ENCODE data around the gene TRAPPC10. TPM values are rescaled to one million over a fixed set of nuclear protein-coding genes. Genes with fewer than 3 reads are reported as not detected.

Gene TRAPPC10
- total RNA-seq, 4 donors from 2014 or later, result 17.9 to 32.9 (median 23.1) TPM

GRCh38 chr21:44057960-44058651 lies 46.0 kb downstream of the TRAPPC10 start:
- no peak for TF ChIP-seq CTCF (IDR thresholded peaks at IDR 0.05 in 4 of 5, conservative IDR thresholded peaks at IDR 0.05 in 1 of 5)
- no peak for TF ChIP-seq POLR2A (IDR thresholded peaks at IDR 0.05)
- in situ Hi-C loops (cut with MboI; ENCODE audit: low sequenced_read_pairs in 4 of 4), result no loop called here
- intact Hi-C loops (cut with DNase I; ENCODE audit: low total_unique reads), result no loop called here
- Histone ChIP-seq H3K27ac (no peak overlapping the region), H3K36me3 (peaks cover 0 to 42% of the 10 kb centered on the region in 2 donors), H3K9me3 (no peaks in the 10 kb centered on the region), H3K27me3 (no peaks in the 10 kb centered on the region), H3K4me3 (no peak overlapping the region), H3K4me1 (peaks cover 13 to 14% of the 10 kb centered on the region in 2 donors)
- DNase-seq, result no peak
- ATAC-seq, result no peak

GRCh38 chr21:44058652-44058964 lies 46.5 kb downstream of the TRAPPC10 start:
- no peaks in the 10 kb centered on the region for H3K27me3 ChIP-seq
- H3K4me3 ChIP-seq, result no peak overlapping the region
- intact Hi-C loops (cut with DNase I; ENCODE audit: low total_unique reads) (no loop called here), in situ Hi-C loops (cut with MboI; ENCODE audit: low sequenced_read_pairs in 4 of 4) (no loop called here)
- H3K9me3 ChIP-seq, result no peaks in the 10 kb centered on the region
- peaks cover 13 to 14% of the 10 kb centered on the region in 2 donors for H3K4me1 ChIP-seq
- H3K36me3 ChIP-seq, result peaks cover 0 to 44% of the 10 kb centered on the region in 2 donors
- H3K27ac ChIP-seq, result no peak overlapping the region
- no peak for DNase-seq
- no peak for ATAC-seq
- TF ChIP-seq POLR2A (IDR thresholded peaks at IDR 0.05) (no peak), CTCF (IDR thresholded peaks at IDR 0.05 in 4 of 5, conservative IDR thresholded peaks at IDR 0.05 in 1 of 5) (no peak)

GRCh38 chr21:44058981-44059380 lies 46.9 kb downstream of the TRAPPC10 start:
- in situ Hi-C loops (cut with MboI; ENCODE audit: low sequenced_read_pairs in 4 of 4), result no loop called here
- H3K4me1 ChIP-seq, result peaks cover 13 to 14% of the 10 kb centered on the region in 2 donors
- no peak overlapping the region for H3K27ac ChIP-seq
- no peak for TF ChIP-seq POLR2A (IDR thresholded peaks at IDR 0.05)
- no peak for TF ChIP-seq CTCF (IDR thresholded peaks at IDR 0.05 in 4 of 5, conservative IDR thresholded peaks at IDR 0.05 in 1 of 5)
- intact Hi-C loops (cut with DNase I; ENCODE audit: low total_unique reads), result no loop called here
- ATAC-seq (no peak), DNase-seq (no peak)
- no peaks in the 10 kb centered on the region for H3K27me3 ChIP-seq
- H3K9me3 ChIP-seq, result no peaks in the 10 kb centered on the region
- H3K36me3 ChIP-seq, result peaks cover 0 to 48% of the 10 kb centered on the region in 2 donors
- no peak overlapping the region for H3K4me3 ChIP-seq

GRCh38 chr21:44059710-44060109 lies 47.6 kb downstream of the TRAPPC10 start:
- Histone ChIP-seq H3K4me1 (peaks cover 6 to 7% of the 10 kb centered on the region in 2 donors), H3K27ac (no peak overlapping the region), H3K4me3 (no peak overlapping the region), H3K36me3 (peaks cover 0 to 50% of the 10 kb centered on the region in 2 donors), H3K9me3 (no peaks in the 10 kb centered on the region), H3K27me3 (no peaks in the 10 kb centered on the region)
- in situ Hi-C loops (cut with MboI; ENCODE audit: low sequenced_read_pairs in 4 of 4) (no loop called here), intact Hi-C loops (cut with DNase I; ENCODE audit: low total_unique reads) (no loop called here)
- TF ChIP-seq CTCF (IDR thresholded peaks at IDR 0.05 in 4 of 5, conservative IDR thresholded peaks at IDR 0.05 in 1 of 5) (no peak), POLR2A (IDR thresholded peaks at IDR 0.05) (no peak)
- ATAC-seq (peak in 1 of 2 donors; percentile 33), DNase-seq (no peak)

- Histone ChIP-seq H3K36me3 (peaks cover 0 to 39% of the 10 kb centered on the region in 2 donors), H3K27ac (no peak overlapping the region), H3K4me3 (no peak overlapping the region), H3K9me3 (no peaks in the 10 kb centered on the region), H3K4me1 (no peaks in the 10 kb centered on the region), H3K27me3 (no peaks in the 10 kb centered on the region)
- no peak for TF ChIP-seq CTCF (IDR thresholded peaks at IDR 0.05 in 4 of 5, conservative IDR thresholded peaks at IDR 0.05 in 1 of 5)
- TF ChIP-seq POLR2A (IDR thresholded peaks at IDR 0.05), result no peak
- in situ Hi-C loops (cut with MboI; ENCODE audit: low sequenced_read_pairs in 4 of 4) (no loop called here), intact Hi-C loops (cut with DNase I; ENCODE audit: low total_unique reads) (no loop called here)
- DNase-seq (no peak), ATAC-seq (no peak)
Measured at GRCh38 chr21:44062380-44062779, 50.3 kb downstream of the TRAPPC10 start.
